ENCODE results near the gene AGPS. TPM values are rescaled to one million over a fixed set of nuclear protein-coding genes. Genes with fewer than 3 reads are reported as not detected.
A peak's percentile ranks its signal among the peaks of the same experiment; 100 is the strongest.
"Not testable (repeated sequence)": the region's sequence is repeated elsewhere in the genome, so short reads cannot be mapped to it uniquely, and the experiment has no call there.

Gene AGPS
- total RNA-seq, 1 donor from 2014 or later = 54.3 TPM

GRCh38 chr2:177385151-177385550, 7.4 kb upstream of the AGPS start:
- no peak for DNase-seq (ENCODE audit: low read depth, low spot score)

GRCh38 chr2:177391822-177392372, 676 bp upstream of the AGPS start:
- no peak for DNase-seq (ENCODE audit: low read depth, low spot score)

GRCh38 chr2:177393203-177393755, 706 bp downstream of the AGPS start:
- no peak for DNase-seq (ENCODE audit: low read depth, low spot score)

GRCh38 chr2:177393824-177394593, 1.4 kb downstream of the AGPS start:
- no peak for DNase-seq (ENCODE audit: low read depth, low spot score)

GRCh38 chr2:177394594-177394973, 2.0 kb downstream of the AGPS start:
- no peak for DNase-seq (ENCODE audit: low read depth, low spot score)

GRCh38 chr2:177395351-177396065, 2.9 kb downstream of the AGPS start:
- no peak for DNase-seq (ENCODE audit: low read depth, low spot score)

- peak; percentile 88 for DNase-seq (ENCODE audit: low read depth, low spot score)
Measured at GRCh38 chr2:177396703-177397460, 4.3 kb downstream of the AGPS start.

GRCh38 chr2:177397481-177398289, 5.1 kb downstream of the AGPS start:
- DNase-seq (ENCODE audit: low read depth, low spot score) = no peak

GRCh38 chr2:177398290-177398683, 5.7 kb downstream of the AGPS start:
- no peak for DNase-seq (ENCODE audit: low read depth, low spot score)

- no peak for DNase-seq (ENCODE audit: low read depth, low spot score)
Measured at GRCh38 chr2:177398791-177399190, 6.2 kb downstream of the AGPS start.

- no peak for DNase-seq (ENCODE audit: low read depth, low spot score)
Measured at GRCh38 chr2:177399376-177399775, 6.8 kb downstream of the AGPS start.

GRCh38 chr2:177400337-177400923, 7.9 kb downstream of the AGPS start:
- DNase-seq (ENCODE audit: low read depth, low spot score) = no peak

- DNase-seq (ENCODE audit: low read depth, low spot score) = no peak
Measured at GRCh38 chr2:177402096-177402495, 9.5 kb downstream of the AGPS start.

GRCh38 chr2:177403838-177404237, 11.3 kb downstream of the AGPS start:
- DNase-seq (ENCODE audit: low read depth, low spot score) = no peak

- no peak for DNase-seq (ENCODE audit: low read depth, low spot score)
Measured at GRCh38 chr2:177404243-177404642, 11.7 kb downstream of the AGPS start.

GRCh38 chr2:177405029-177405692, 12.6 kb downstream of the AGPS start:
- DNase-seq (ENCODE audit: low read depth, low spot score) = no peak

- no peak for DNase-seq (ENCODE audit: low read depth, low spot score)
Measured at GRCh38 chr2:177406182-177406581, 13.6 kb downstream of the AGPS start.

- no peak for DNase-seq (ENCODE audit: low read depth, low spot score)
Measured at GRCh38 chr2:177407031-177407430, 14.5 kb downstream of the AGPS start.

GRCh38 chr2:177410629-177411028, 18.1 kb downstream of the AGPS start:
- DNase-seq (ENCODE audit: low read depth, low spot score) = not testable (repeated sequence)

GRCh38 chr2:177413703-177414102, 21.1 kb downstream of the AGPS start:
- no peak for DNase-seq (ENCODE audit: low read depth, low spot score)

Measured in pulmonary artery endothelial cell (primary cell).